Testis (tissue), 2 donors: ENCODE results near the gene TAC3.

Source experiments
- CTCF ChIP-seq, 3 experiments: fragments of 450-650 bp in 2 of 3; fragments of 200-600 bp in 1 of 3; sonication (generic) in 1 of 3; IDR thresholded peaks; one replicate each; pipeline ENCODE4 v1.5.1; 2016 to 2019; ENCODE audit warnings: antibody characterized with exemption in 3 of 3, mild to moderate bottlenecking in 2 of 3, moderate library complexity in 1 of 3
- POLR2A ChIP-seq: fragments of 450-650 bp; IDR thresholded peaks from one replicate; pipeline ENCODE4 v1.6.1; 2017; ENCODE audit warnings: antibody characterized with exemption, mild to moderate bottlenecking, moderate library complexity

GRCh38 chr12:56998316-56998715 lies 18.0 kb downstream of the TAC3 start:
- TF ChIP-seq CTCF (IDR thresholded peaks at IDR 0.05) (no peak), POLR2A (no peak)
